HUES48 (cell line): ENCODE results near the gene NEB.

Experiments used
- H3K27ac ChIP-seq: one replicate; pipeline ENCODE4 v1.7.0; 2013; ENCODE audit warnings: low read depth, low read length, inconsistent platforms
- H3K27me3 ChIP-seq: 2 replicates; pipeline ENCODE4 v1.6.1; 2013; ENCODE audit warnings: mild to moderate bottlenecking, low read length; ENCODE audit not compliant: control insufficient read depth, insufficient read depth
- H3K36me3 ChIP-seq: 2 replicates; pipeline ENCODE4 v1.6.1; 2013; ENCODE audit warnings: low read length; ENCODE audit not compliant: control insufficient read depth, insufficient read depth
- H3K4me1 ChIP-seq: 2 replicates; pipeline ENCODE4 v1.6.1; 2013; ENCODE audit warnings: mild to moderate bottlenecking, low read length; ENCODE audit not compliant: control insufficient read depth, insufficient read depth
- H3K4me3 ChIP-seq: 2 replicates; pipeline ENCODE4 v1.5.1; 2013; ENCODE audit warnings: mild to moderate bottlenecking, low read depth, low read length
- H3K9ac ChIP-seq: 2 replicates; pipeline ENCODE4 v1.6.1; 2013; ENCODE audit warnings: mild to moderate bottlenecking, low read depth, low read length, moderate library complexity
- H3K9me3 ChIP-seq: 2 replicates; pipeline ENCODE4 v1.6.1; 2013; ENCODE audit warnings: low read length; ENCODE audit not compliant: control insufficient read depth, insufficient read depth

Gene NEB

GRCh38 chr2:151523850-151524249, 210.4 kb downstream of the NEB start:
- Histone ChIP-seq H3K9ac (no peak overlapping the region), H3K27me3 (no peaks in the 10 kb centered on the region), H3K9me3 (no peaks in the 10 kb centered on the region), H3K27ac (no peak overlapping the region), H3K36me3 (no peaks in the 10 kb centered on the region), H3K4me1 (peaks cover 11% of the 10 kb centered on the region), H3K4me3 (no peak overlapping the region)

DNA sequence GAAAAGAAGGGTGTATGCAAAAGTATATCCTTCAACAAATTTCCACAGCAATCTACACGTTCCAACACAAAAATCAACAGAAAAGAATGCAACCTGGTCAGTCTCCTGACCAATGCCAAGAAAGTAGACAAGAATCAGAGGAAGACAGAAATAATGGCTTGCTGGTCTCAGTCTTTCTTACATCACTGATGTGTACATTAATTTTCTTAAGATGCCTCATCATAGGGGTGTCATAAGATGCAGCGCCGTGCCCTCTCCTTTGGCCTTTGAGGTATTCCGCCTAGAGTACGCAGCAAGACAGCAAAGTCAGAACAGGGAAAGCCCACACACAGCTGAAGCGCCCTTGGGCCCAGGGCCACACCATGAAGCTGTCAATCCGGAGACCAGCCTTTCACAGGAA, 211.7 kb downstream of the NEB start:
- Histone ChIP-seq H3K4me3 (no peak overlapping the region), H3K27ac (no peak overlapping the region), H3K9me3 (no peaks in the 10 kb centered on the region), H3K27me3 (no peaks in the 10 kb centered on the region), H3K4me1 (peaks cover 11% of the 10 kb centered on the region), H3K36me3 (no peaks in the 10 kb centered on the region), H3K9ac (no peak overlapping the region)

DNA sequence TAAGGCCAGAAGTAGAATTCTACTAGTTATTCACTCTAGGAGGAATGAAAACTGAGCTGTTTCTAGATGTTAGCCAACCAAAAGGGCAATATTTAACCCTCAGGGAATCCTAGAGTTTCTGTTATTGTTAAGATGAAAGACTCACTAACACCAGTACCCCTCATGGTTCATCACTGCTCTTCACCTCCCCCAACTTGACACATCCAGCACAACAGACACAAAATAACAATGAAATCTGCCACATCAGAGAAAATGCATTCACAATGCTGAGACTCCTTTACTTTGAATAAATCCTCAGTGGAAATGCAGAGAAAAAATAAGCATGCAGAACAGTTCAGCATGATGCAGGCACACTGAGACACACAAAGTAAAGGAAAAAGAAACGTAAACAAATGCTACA, 213.3 kb downstream of the NEB start:
- no peaks in the 10 kb centered on the region for H3K9me3 ChIP-seq
- H3K9ac ChIP-seq, result no peak overlapping the region
- H3K4me3 ChIP-seq, result no peak overlapping the region
- H3K4me1 ChIP-seq, result peaks cover 11% of the 10 kb centered on the region
- no peak overlapping the region for H3K27ac ChIP-seq
- no peaks in the 10 kb centered on the region for H3K27me3 ChIP-seq
- H3K36me3 ChIP-seq, result no peaks in the 10 kb centered on the region

GRCh38 chr2:151518802-151519201, 215.5 kb downstream of the NEB start:
- Histone ChIP-seq H3K4me3 (no peak overlapping the region), H3K9ac (no peak overlapping the region), H3K9me3 (no peaks in the 10 kb centered on the region), H3K27me3 (no peaks in the 10 kb centered on the region), H3K4me1 (peaks cover 11% of the 10 kb centered on the region), H3K27ac (no peak overlapping the region), H3K36me3 (no peaks in the 10 kb centered on the region)

DNA sequence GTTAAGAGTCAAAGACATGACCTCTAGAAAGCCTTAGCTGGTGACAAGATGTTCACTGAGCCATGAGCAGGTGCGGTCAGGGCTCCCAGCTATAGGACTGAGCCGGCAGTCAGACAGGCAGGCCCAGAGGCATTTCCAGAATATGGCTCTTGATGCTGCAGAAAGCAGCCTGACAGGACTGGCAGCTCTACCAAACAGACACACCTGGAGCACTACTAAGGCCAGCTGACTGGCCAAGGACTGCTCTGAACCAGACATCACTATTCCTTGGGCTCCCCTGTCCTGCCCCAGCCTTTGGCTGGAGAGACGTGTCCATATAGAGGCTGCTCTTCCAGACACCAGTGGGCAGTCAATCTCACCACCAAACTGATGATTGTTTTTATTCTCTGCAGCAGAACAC, 225.8 kb downstream of the NEB start:
- H3K9me3 ChIP-seq, result no peaks in the 10 kb centered on the region
- no peaks in the 10 kb centered on the region for H3K27me3 ChIP-seq
- H3K4me3 ChIP-seq, result no peak overlapping the region
- no peak overlapping the region for H3K27ac ChIP-seq
- no peaks in the 10 kb centered on the region for H3K4me1 ChIP-seq
- 0 out of 2 replicates have a peak, but pooled peaks cover 4% of the 10 kb centered on the region for H3K36me3 ChIP-seq
- H3K9ac ChIP-seq, result no peak overlapping the region

DNA sequence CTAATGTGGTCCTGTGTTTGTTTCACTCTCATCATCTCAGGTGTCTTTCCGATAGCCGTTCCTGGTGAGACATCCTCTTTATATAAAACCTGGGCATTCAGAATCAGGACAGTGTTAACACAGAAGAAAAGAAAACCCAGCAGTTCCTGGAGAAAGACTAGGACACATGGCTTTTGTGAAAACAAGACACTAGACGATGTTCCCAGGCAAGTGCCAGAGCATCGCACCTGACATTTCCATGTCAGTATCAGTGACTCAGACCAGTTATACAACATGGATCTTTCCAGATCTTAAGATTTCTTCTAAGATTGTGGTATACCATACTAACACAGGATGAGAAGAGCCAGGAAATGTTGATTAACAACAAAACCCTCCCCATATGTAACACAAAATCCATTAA, 228.1 kb downstream of the NEB start:
- Histone ChIP-seq H3K4me3 (no peak overlapping the region), H3K27me3 (no peaks in the 10 kb centered on the region), H3K9ac (no peak overlapping the region), H3K9me3 (no peaks in the 10 kb centered on the region), H3K27ac (no peak overlapping the region), H3K4me1 (no peaks in the 10 kb centered on the region), H3K36me3 (0 out of 2 replicates have a peak, but pooled peaks cover 4% of the 10 kb centered on the region)

DNA sequence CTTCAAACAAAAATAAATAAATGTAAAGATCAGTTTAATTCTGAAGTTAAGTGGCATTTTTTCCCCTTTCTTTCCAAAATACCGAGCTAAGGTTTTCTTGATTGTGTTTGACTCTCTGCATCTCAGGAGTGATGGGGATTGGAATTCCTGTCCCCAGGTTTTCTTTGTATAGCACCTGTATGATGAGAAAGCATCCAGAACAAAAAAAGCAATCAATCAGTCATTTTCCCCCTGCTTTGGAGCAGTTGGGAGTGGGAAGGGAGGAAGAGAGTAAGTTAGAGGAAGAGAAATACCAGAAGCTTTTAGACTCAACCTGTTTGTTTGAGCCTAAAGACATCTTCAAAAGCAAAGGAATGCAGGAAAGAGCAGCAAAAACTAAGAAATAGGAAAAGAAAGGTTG, 236.1 kb downstream of the NEB start:
- Histone ChIP-seq H3K4me1 (peaks cover 23% of the 10 kb centered on the region), H3K4me3 (no peak overlapping the region), H3K9ac (no peak overlapping the region), H3K36me3 (0 out of 2 replicates have a peak, but pooled peaks cover 7% of the 10 kb centered on the region), H3K27ac (peak overlapping the region; percentile 22), H3K9me3 (no peaks in the 10 kb centered on the region), H3K27me3 (no peaks in the 10 kb centered on the region)

GRCh38 chr2:151491496-151491895, 242.8 kb downstream of the NEB start:
- H3K9me3 ChIP-seq, result no peaks in the 10 kb centered on the region
- H3K4me1 ChIP-seq, result peaks cover 24% of the 10 kb centered on the region; the same call in 1 of the 2 replicates
- H3K4me3 ChIP-seq, result no peak overlapping the region
- H3K27me3 ChIP-seq, result no peaks in the 10 kb centered on the region
- H3K27ac ChIP-seq, result no peak overlapping the region
- no peak overlapping the region for H3K9ac ChIP-seq
- H3K36me3 ChIP-seq, result peaks cover 14% of the 10 kb centered on the region; the same call in 1 of the 2 replicates

- peaks cover 24% of the 10 kb centered on the region; the same call in 1 of the 2 replicates for H3K4me1 ChIP-seq
- H3K36me3 ChIP-seq, result peaks cover 25% of the 10 kb centered on the region; the same call in 1 of the 2 replicates
- H3K27ac ChIP-seq, result no peak overlapping the region
- H3K4me3 ChIP-seq, result no peak overlapping the region
- no peak overlapping the region for H3K9ac ChIP-seq
- H3K27me3 ChIP-seq, result no peaks in the 10 kb centered on the region
- H3K9me3 ChIP-seq, result no peaks in the 10 kb centered on the region
These were observed 244.0 kb downstream of the NEB start for GRCh38 chr2:151490276-151490675.

DNA sequence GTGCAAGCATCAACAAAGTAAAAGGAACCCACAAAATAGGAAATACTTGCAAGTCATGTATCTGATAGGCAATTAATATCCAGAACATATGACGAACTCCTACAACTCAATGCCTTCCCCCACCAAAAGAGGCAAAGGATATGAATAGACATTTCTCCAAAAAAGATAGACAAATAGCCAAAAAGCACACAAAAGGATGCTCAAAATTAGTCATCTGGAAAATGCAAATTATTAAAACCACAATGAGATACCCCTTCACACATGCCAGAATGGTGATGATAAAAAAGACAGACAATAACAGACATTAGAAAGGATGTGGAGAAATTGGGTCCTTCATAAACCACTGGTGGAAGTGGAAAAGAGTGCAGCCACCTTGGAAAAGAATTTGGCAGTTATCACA, 248.2 kb downstream of the NEB start:
- H3K4me1 ChIP-seq, result no peaks in the 10 kb centered on the region

GRCh38 chr2:151484100-151484499, 250.2 kb downstream of the NEB start:
- Histone ChIP-seq H3K9me3 (no peaks in the 10 kb centered on the region), H3K27ac (no peak overlapping the region), H3K27me3 (no peaks in the 10 kb centered on the region), H3K36me3 (peaks cover 70% of the 10 kb centered on the region), H3K4me1 (no peaks in the 10 kb centered on the region), H3K9ac (no peak overlapping the region), H3K4me3 (no peak overlapping the region)

More for the DNA sequence above, 248.2 kb downstream of the NEB start:
- no peaks in the 10 kb centered on the region for H3K9me3 ChIP-seq
- H3K27me3 ChIP-seq, result no peaks in the 10 kb centered on the region
- peaks cover 60% of the 10 kb centered on the region for H3K36me3 ChIP-seq
- H3K9ac ChIP-seq, result no peak overlapping the region
- H3K4me3 ChIP-seq, result no peak overlapping the region
- no peak overlapping the region for H3K27ac ChIP-seq

DNA sequence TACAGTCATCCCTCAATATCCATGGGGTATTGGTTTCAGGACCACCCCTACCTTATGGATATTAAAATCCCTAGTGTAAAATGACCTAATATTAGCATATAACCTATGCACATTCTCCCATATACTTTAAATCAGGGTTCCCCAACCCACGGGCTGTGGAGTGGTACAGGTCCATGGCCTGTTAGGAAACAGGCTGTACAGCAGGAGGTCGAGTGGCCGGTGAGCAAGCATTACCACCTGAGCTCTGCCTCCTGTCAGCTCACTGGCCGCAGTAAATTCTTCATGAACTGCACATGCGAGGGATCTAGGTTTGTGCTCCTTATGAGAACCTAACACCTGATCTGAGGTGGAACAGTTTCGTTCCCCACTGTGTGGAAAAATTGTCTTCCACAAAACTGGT, 250.7 kb downstream of the NEB start:
- H3K4me3 ChIP-seq, result no peak overlapping the region
- no peak overlapping the region for H3K9ac ChIP-seq
- H3K4me1 ChIP-seq, result no peaks in the 10 kb centered on the region
- H3K27me3 ChIP-seq, result no peaks in the 10 kb centered on the region
- peaks cover 76% of the 10 kb centered on the region for H3K36me3 ChIP-seq
- no peak overlapping the region for H3K27ac ChIP-seq
- H3K9me3 ChIP-seq, result no peaks in the 10 kb centered on the region
